ENCODE measurements around the gene PALLD.

Gene PALLD

GRCh38 chr4:168831919-168832762, 335.3 kb downstream of the PALLD start:
- DNase-seq (ENCODE audit: low spot score), result peak; percentile 91

- peak; percentile 52 for DNase-seq (ENCODE audit: low spot score)
These were observed 336.1 kb downstream of the PALLD start for GRCh38 chr4:168832763-168833575.

DNA sequence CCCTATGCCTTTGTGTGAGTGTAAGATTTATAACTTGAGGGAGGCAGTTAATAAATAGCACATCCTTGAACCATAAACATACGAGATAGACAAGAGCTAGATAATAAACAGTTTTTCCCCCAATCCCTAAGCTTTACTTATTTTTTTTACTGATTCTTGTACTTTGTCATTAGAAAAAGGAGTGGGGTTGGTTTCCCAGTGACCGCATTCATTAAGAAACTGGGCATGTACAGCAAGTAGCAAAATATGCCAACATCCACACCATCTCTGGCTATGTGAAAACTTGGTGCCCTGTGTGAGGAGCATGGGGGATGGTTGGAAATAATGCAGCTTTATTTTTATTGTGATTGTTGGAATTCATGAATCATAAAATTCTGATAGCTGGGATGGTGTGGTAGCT, 337.0 kb downstream of the PALLD start:
- no peak for DNase-seq (ENCODE audit: low spot score)

DNA sequence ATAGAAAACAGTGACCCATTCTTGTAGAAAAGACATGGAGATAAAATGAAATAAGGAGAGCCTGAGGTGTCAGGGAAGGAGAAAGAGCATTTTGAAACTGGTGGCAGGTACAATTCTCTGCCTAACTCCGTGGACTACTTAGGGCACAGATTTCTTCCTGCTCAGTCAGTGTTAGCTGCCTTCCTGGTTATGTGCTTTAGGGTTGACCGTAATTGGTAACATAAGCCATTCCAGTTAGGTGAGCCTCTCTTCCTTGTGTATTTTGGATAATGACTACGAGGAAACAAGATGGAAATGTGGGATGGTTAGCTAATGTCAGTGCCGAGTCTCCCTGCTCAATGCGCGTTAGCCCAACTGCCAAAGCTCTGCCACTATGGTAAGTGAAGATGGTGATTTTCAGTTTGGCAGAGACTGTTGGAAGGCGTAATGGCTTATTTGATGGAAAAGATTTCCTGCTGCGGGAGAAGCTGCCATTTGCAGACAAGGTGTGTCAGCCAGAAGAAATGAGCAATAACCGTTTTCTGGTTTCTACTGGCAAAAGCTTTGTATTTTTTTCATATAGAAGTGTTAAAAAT, 339.1 kb downstream of the PALLD start:
- no peak for DNase-seq (ENCODE audit: low spot score)

DNA sequence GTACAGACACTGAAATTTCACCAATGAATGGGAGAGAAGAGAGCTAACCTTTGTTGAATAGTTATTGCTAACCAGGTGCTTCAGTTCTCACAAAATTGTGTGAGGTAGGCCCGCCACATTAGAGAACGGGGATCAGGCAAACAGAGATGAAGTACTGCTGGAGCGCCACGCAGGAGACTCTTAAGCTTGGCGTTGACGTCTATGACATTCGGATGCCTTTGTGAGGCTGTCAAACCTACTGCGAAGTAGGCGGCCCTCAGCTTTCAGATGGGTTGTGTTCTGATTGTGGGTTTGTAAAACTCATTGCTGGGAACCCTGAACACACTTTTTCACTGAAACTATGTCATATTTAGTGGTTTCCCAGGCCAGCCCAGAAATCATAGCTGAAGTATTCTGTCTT, 339.6 kb downstream of the PALLD start:
- no peak for DNase-seq (ENCODE audit: low spot score)

- DNase-seq (ENCODE audit: low spot score), result no peak
These were observed 341.1 kb downstream of the PALLD start for GRCh38 chr4:168837922-168838321.

DNA sequence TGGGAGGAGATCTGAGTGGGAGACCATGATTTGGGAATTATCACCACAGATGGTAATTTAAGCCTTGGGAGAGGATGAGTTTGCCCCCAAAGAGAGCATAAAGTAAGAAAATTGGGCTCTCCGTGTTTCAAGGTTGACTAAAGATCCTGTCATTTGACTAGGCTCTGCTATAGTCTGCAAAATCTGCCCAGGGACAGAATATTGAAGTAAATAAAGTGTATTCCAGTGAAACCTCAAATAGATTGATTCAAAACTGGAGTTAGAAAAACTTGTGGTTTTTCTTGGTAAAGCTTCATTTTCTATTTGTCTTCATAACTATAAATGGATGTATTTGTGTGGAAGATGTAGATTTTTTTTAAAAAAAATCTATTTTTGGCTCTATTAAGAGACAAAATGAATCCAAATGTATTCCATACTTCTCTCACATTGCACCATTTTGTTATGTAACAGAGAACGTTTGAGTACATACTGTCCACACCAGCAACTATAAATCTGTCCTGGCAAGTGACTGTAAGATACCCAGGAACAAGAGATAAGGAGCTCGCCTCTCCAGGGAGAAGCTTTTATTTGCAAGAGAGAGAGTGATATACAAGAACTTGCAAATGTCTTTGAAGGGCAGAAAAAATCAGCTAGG, 343.0 kb downstream of the PALLD start:
- no peak for DNase-seq (ENCODE audit: low spot score)

DNA sequence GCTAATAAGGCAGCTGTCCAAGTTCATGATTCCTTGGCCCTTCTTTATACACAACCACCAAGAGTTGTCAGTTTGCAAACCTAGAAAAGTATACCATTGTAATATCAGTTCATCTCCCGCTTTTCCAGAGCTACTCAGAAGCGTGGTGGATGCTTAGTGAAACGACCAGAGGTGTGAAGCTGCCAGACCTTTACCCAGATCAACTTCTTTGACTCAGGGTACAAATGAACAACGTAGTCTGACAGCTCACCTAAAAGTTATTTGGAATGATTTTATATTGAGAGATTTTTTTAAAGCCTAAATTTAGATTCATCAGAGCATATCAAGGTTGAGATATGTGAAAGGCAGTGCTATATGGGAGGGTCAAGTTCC, 343.5 kb downstream of the PALLD start:
- no peak for DNase-seq (ENCODE audit: low spot score)

DNA sequence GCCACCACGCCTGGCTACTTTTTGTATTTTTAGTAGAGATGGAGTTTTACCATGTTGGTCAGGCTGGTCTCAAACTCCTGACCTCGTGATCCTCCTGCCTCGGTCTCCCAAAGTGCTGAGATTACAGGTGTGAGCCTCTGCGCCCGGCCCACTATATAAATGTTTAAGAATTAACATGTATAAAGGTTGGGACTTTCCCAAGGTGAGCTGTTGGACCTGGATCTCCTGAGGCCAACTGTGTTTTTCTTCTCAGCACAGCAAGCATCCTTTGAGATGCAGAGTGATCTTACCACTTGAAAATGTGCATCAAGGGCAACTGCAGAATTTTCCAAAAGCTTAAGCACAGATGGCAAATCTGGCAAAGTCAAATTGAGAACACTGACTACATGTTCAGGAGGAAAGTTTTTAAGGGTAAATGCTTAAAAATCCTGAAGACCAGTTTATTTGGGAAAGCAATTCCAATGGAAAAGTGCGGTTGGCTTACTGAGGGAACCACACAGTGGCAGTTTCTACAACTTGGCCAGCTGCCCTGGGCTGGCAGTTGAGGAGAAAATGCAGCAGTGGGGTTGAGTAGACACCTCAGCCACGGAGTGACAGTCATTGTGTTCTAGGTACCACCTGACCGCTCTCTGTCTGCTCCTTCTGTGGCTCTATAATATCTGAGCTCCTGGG, 344.3 kb downstream of the PALLD start:
- peak; percentile 11 for DNase-seq (ENCODE audit: low spot score)

- no peak for DNase-seq (ENCODE audit: low spot score)
These were observed 344.8 kb downstream of the PALLD start for GRCh38 chr4:168841672-168842019.

GRCh38 chr4:168842186-168842585, 345.3 kb downstream of the PALLD start:
- no peak for DNase-seq (ENCODE audit: low spot score)

GRCh38 chr4:168843635-168844034, 346.8 kb downstream of the PALLD start:
- DNase-seq (ENCODE audit: low spot score), result no peak

DNA sequence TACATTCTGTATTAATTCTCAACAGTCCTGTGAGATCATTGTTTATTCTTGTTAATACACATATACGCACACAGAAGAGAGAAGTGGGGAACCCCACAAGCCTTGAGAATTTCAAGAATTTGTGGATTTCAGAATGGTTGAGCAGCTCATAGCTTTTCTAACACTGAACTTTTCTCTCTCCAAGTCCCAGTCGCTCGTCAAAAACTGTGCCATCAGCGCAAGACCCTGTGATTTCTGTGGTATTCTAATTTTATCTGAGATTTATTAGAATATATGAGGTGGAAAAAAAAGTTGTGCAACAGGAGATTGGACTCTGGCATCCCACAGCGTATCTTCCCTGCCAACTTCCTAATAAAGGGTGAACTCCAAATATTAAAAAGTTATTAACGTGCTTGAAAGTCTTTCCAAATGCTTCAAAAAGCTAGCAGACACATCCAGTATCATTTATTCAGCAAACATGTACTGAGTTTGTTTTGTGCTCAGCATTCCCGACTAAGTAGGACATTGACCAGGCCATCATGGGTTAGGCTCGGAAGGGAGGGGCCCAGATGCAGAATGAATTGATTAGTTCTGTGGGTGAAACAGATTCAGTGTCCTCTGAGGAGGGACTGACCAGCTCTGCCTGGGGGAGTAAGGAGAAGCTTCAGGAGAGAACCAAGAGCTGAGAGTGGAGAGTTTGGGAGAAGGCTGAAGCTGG, 347.6 kb downstream of the PALLD start:
- DNase-seq (ENCODE audit: low spot score), result no peak

GRCh38 chr4:168845897-168846296, 349.0 kb downstream of the PALLD start:
- DNase-seq (ENCODE audit: low spot score), result no peak

- DNase-seq (ENCODE audit: low spot score), result no peak
These were observed 349.6 kb downstream of the PALLD start for GRCh38 chr4:168846414-168846813.

GRCh38 chr4:168847771-168848502, 351.1 kb downstream of the PALLD start:
- peak; percentile 43 for DNase-seq (ENCODE audit: low spot score)

DNA sequence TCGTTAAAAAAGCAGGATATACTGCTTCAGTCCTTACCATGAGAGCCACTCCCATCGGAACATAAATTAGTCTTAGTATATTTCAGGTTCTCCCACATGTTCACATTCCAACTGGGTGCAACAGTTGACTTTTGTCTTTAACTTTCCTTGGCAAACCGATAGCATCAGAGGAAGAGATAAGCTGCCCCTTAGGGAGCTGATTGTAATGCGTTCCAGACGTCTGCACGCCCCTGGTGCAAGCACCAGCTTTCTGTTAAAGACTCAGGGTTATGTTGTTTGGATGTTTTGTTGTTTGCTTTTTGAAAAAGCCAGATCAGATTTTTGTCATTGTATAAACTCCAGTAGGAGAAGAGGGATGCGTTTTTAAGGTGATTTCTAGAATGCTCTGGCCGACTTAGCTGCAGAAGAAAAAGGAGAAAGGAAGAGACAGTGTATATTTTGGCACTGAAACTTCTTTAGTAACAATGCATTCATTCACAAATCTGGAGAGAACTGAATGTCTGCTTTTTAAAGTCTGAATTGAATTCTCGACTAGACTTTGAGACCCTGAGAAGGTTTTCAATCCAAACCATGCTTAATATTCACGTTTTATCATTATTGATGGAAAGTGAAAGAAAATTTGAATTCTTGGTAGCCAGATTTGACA, 352.3 kb downstream of the PALLD start:
- no peak for DNase-seq (ENCODE audit: low spot score)

DNA sequence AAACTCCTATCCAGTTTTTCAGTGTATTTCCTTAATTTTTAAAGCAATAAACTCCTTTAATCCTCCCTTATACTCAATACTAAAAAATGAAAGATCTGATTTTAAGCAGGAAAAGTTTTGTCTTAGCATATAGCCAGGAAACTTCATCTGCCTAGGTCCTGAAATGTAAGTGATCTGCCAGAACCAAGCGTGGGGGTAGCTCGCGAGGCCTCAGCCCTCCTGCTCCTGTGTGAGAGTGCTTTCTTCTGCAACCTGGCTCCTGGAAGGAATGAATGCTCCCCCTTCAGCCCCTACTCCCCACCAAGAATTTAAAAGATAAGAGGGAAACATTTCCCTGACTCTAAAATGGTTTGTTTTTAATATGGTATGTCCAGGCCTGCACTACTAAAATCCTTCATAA, 353.1 kb downstream of the PALLD start:
- no peak for DNase-seq (ENCODE audit: low spot score)

DNA sequence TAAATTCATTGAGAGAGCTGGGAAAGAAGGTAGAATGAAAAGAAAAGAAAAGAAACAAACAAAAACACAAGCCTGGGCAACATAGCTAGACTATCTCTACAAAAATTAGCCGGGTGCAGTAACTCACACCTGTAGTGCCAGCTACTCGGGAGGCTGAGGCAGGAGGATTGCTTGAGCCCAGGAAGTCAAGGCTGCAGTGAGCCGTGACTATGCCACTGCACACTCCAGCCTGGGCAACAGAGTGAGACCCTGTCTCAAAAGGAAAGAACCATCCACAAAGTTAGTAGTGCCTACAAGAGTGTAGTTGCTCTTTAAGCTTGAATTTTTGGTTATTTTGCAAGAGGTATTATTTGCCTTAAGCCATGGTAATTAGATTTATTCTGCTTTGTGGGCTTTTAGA, 355.5 kb downstream of the PALLD start:
- no peak for DNase-seq (ENCODE audit: low spot score)
